ENCODE data around the gene BRAF. TPM values are rescaled to one million over a fixed set of nuclear protein-coding genes. Genes with fewer than 3 reads are reported as not detected.

BRAF gene
- total RNA-seq, 1 experiment from 2014 or later = 15.2 TPM

GRCh38 chr7:140669352-140669751, 255.4 kb downstream of the BRAF start:
- intact Hi-C loops (cut with micrococcal nuclease) = no loop called here
- no peaks in the 10 kb centered on the region for H3K9me3 ChIP-seq (ENCODE audit: low read length)
- no peaks in the 10 kb centered on the region for H4K20me1 ChIP-seq (ENCODE audit: low read length)
- TF ChIP-seq CTCF (conservative IDR thresholded peaks at IDR 0.05; ENCODE audit: low read depth, low read length) (no peak), EZH2phosphoT487 (IDR thresholded peaks at IDR 0.05; ENCODE audit: borderline replicate concordance, low read length) (no peak), EZH2 (IDR thresholded peaks at IDR 0.05; ENCODE audit: low read length, unreplicated experiment) (no peak)
- no peak for ATAC-seq
- DNase-seq = no peak
- H3K79me2 ChIP-seq (ENCODE audit: low read length) = peaks cover 5% of the 10 kb centered on the region; the same call in 1 of the 2 replicates
- H3K9ac ChIP-seq (ENCODE audit: low read length) = no peak overlapping the region
- H3K27ac ChIP-seq (ENCODE audit: low read length) = no peak overlapping the region
- H3K9me2 ChIP-seq (replicated peaks; ENCODE audit: low read length) = no peaks in the 10 kb centered on the region
- POLR2A ChIA-PET (ENCODE audit: unreplicated experiment) = interaction anchor here (0.7 kb wide), 1 partner anchor 27 kb away, joined by 7 read pairs; no protein-coding TSS in a partner anchor
- H3K4me1 ChIP-seq (ENCODE audit: insufficient read depth, low read length) = peaks cover 17% of the 10 kb centered on the region
- H3F3A ChIP-seq (ENCODE audit: low read length, unreplicated experiment) = no peaks in the 10 kb centered on the region
- no peak overlapping the region for H3K4me2 ChIP-seq (ENCODE audit: low read length)
- H3K27me3 ChIP-seq (ENCODE audit: low read length) = no peaks in the 10 kb centered on the region
- CTCF ChIA-PET = no interaction called here
- no peak overlapping the region for H2AFZ ChIP-seq (ENCODE audit: low read length)
- H3K36me3 ChIP-seq (ENCODE audit: low read depth, low read length) = no peaks in the 10 kb centered on the region
- BruUV-seq (replicated peaks) = no TSS peak
- H3K4me3 ChIP-seq (ENCODE audit: low read length) = no peak overlapping the region

Other genes with a start within 250 kb of the BRAF start
- 296 and 325 TPM in 2 replicates for gene NDUFB2, start 228.2 kb downstream of the BRAF start, total RNA-seq (2014; rRNA removed)
- gene MRPS33, start 90.0 kb upstream of the BRAF start, total RNA-seq (2014; rRNA removed) = 38.5 and 57.1 TPM in 2 replicates
- 0.29 and 0.46 TPM in 2 replicates for gene TMEM178B, start 149.1 kb upstream of the BRAF start, total RNA-seq (2014; rRNA removed)

Data from PC-3 (cell line).